Memory B cell (primary cell): ENCODE measurements around the gene KCTD4.

ENCODE experiments used
- ATAC-seq: fragments of 150-1000 bp; cut with Tn5 transposase; 2 replicates; pipeline ENCODE4 v1.10.0; 2021; ENCODE audit warnings: low read depth, mild to moderate bottlenecking, moderate library complexity
- DNase-seq, 2 donors: peaks; one replicate each; pipeline ENCODE4 v3.0.0; 2022; ENCODE audit warnings: low spot score in 2 of 2
- H3K27ac Mint-ChIP-seq: one replicate; pipeline ENCODE4 v1.8.0; 2022; ENCODE audit warnings: mild to moderate bottlenecking, moderate library complexity, mixed read lengths
- H3K27me3 Mint-ChIP-seq: one replicate; pipeline ENCODE4 v1.8.0; 2022; ENCODE audit warnings: mixed read lengths
- H3K36me3 Mint-ChIP-seq: one replicate; pipeline ENCODE4 v1.8.0; 2022; ENCODE audit warnings: mild to moderate bottlenecking, mixed read lengths
- H3K4me1 Mint-ChIP-seq: one replicate; pipeline ENCODE4 v1.8.0; 2022; ENCODE audit warnings: mixed read lengths
- H3K4me3 Mint-ChIP-seq: one replicate; pipeline ENCODE4 v1.8.0; 2022; ENCODE audit warnings: mild to moderate bottlenecking, moderate library complexity, mixed read lengths
- H3K9me3 Mint-ChIP-seq: one replicate; pipeline ENCODE4 v1.8.0; 2022; ENCODE audit warnings: mixed read lengths

KCTD4 gene

DNA sequence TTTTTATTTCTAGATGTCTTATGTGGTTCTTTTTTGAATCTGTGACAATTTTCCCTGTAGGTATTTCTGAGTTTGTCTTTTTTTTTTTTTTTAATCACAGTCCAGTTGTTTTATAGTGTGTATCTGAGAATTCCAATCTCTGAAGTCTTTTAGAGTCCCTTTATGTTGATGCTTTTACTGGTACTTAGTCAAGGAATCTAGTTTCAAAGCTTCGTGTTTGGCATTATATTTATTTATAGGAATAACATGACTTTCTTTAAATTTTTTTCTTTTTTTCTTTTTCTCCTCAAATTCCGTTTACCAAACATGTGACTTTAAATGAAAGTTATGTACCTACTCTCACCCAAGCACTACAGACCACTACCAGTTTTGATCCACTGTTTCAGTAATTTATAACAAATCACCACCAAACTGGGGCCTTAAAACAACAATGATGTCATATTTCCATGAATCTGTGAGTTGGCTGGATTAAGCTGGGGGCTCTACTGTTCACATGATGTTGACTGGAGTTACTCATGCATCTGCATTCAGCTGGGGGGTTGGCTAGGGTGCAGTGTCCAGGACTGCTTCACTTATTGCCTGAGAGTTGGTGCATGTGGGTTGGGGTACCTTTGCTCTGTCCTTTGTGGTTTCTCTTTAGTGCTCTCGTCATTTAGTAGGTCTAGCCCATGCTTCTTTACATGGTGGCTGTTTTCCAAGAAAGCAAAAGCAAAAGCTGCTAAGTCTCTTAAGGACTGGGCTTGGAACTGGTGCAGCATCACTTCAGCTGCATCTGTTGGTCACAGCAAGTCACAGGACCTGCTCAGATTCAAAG lies 22.3 kb downstream of the KCTD4 start:
- Mint-ChIP-seq H3K27ac (peak overlapping the region; percentile 19), H3K36me3 (peaks cover 23% of the 10 kb centered on the region), H3K9me3 (no peaks in the 10 kb centered on the region), H3K4me3 (no peak overlapping the region), H3K4me1 (peaks cover 17% of the 10 kb centered on the region), H3K27me3 (no peaks in the 10 kb centered on the region)
- no peak for ATAC-seq
- no peak for DNase-seq

DNA sequence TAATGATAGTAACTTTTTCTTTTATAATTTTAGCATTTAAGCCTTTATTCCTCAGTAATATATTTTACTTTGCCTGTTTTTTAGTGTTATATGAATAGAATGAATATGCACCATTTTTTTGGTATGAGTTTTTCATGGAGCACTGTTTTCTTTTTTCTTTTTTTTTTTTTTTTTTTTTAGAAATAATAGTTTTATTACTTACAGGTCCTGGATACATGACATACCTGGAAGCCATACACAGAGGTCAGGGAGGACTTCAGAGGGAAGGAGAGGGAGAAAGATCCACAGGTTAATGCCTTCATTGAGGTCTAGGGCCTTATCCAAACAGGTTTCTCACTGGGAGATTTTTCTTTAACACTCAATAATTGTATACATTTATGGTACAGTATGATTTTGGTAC lies 26.4 kb downstream of the KCTD4 start:
- H3K36me3 Mint-ChIP-seq: peaks cover 33% of the 10 kb centered on the region

DNA sequence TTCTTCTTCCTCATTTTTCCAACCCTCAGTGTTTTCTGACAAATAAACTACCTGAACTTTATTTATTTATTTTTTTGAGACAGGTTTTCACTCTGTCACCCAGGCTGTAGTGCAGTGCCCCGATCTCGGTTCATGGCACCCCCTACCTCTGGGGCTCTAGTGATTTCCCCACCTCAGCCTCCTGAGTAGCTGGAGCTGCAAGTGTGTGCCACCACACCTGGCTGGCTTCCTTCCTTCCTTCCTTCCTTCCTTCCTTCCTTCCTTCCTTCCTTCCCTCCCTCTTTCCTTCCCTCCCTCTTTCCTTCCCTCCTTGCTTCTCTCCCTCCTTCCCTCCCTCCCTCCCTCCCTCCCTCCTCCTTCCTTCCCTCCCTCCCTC lies 32.3 kb downstream of the KCTD4 start:
- H3K4me3 Mint-ChIP-seq: no peak overlapping the region
- peaks cover 8% of the 10 kb centered on the region for H3K4me1 Mint-ChIP-seq
- H3K9me3 Mint-ChIP-seq: no peaks in the 10 kb centered on the region
- no peak overlapping the region for H3K27ac Mint-ChIP-seq
- H3K27me3 Mint-ChIP-seq: no peaks in the 10 kb centered on the region
- peaks cover 30% of the 10 kb centered on the region for H3K36me3 Mint-ChIP-seq
- ATAC-seq: no peak
- no peak for DNase-seq

More for the DNA sequence above, 26.4 kb downstream of the KCTD4 start:
- no peaks in the 10 kb centered on the region for H3K9me3 Mint-ChIP-seq
- no peak overlapping the region for H3K4me3 Mint-ChIP-seq
- DNase-seq (no peak), ATAC-seq (no peak)
- H3K27ac Mint-ChIP-seq: no peak overlapping the region
- peaks cover 16% of the 10 kb centered on the region for H3K4me1 Mint-ChIP-seq
- H3K27me3 Mint-ChIP-seq: no peaks in the 10 kb centered on the region

DNA sequence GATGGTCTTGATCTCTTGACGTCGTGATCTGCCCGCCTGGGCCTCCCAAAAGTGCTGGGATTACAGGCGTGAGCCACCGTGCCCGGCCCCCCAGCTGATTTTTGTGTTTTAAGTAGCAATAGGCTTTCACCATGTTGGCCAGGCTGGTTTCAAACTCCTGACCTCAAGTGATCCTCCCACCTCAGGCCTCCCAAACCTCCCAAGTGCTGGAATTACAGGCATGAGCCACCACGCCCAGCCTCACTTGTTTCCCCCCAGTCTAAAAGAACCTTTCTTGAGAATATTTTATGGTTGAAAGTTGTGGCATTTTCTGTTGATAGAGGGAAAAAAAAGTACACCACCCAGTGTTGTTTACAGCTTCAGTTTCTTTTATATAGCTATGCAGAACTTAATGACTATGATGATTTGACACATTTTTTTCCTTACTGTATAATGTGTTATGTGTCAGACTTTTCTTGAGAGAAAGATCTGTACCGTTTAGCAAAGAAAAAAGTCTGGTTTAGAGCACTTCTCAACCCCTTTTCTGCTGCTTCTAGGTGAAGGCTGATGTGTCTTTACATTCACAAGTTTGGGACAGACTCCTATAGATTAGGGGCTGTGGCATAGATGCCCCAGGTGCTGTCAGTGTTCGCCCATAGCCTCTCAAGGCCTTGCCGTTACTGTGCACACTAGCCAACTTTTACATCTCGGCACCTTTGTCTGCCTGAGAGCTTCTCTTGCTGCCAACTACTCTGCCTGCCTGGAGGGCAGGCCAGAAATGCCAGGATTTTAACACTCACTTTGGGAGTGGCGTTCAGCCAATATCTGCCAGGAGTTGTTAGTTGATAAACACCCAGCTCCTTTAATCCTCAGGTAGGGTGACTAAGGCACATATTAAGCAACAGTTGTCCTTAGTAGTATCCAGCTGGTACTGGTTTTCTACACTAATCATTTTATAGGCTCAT lies 33.0 kb downstream of the KCTD4 start:
- Mint-ChIP-seq H3K4me3 (no peak overlapping the region), H3K27me3 (no peaks in the 10 kb centered on the region)

DNA sequence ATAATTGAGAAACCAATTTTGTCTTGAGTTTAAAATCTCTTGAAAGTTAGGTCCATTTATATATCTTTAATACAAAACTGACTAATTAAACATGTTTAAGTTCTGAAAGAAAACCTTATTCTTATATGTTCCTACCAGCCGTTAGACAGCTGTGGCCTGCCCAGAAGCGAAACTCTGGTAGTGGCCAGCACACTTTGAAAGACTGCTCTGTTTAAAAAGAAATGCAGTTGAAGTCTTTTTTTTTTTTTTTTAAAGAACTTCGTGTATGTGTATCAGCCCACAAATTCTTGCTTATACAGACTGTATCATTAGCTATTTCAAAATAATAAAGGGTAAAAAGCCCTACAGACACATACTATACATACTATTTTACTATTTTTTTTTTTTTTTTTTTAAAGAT lies 34.0 kb downstream of the KCTD4 start:
- H3K27me3 Mint-ChIP-seq: no peaks in the 10 kb centered on the region
- H3K9me3 Mint-ChIP-seq: no peaks in the 10 kb centered on the region
- H3K4me1 Mint-ChIP-seq: peaks cover 5% of the 10 kb centered on the region
- H3K4me3 Mint-ChIP-seq: no peak overlapping the region
- no peak overlapping the region for H3K27ac Mint-ChIP-seq
- ATAC-seq (no peak), DNase-seq (no peak)
- peaks cover 18% of the 10 kb centered on the region for H3K36me3 Mint-ChIP-seq

More for the DNA sequence above, 33.0 kb downstream of the KCTD4 start:
- ATAC-seq (no peak), DNase-seq (no peak)
- peaks cover 8% of the 10 kb centered on the region for H3K4me1 Mint-ChIP-seq
- H3K9me3 Mint-ChIP-seq: no peaks in the 10 kb centered on the region
- H3K36me3 Mint-ChIP-seq: peaks cover 26% of the 10 kb centered on the region
- H3K27ac Mint-ChIP-seq: no peak overlapping the region

DNA sequence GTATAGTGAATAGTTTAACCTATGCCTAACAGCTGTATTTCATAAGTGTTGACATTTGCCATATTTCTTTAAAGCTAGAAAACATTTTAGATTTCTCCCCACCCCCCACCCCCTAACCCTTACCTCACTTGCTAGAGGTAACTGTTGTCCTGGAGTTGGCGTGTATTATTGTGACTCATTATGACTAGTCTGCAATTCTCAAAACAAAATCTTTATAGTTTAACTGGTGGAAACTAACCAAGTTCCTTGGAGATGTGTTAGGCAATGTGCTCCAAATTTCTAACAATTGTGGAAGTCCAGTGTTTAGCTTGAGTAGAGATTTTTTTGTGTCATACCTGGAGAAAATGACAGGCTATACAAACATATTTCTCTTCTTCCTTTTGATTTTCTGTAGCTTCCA lies 38.0 kb downstream of the KCTD4 start:
- Mint-ChIP-seq H3K36me3 (peaks cover 25% of the 10 kb centered on the region), H3K27me3 (no peaks in the 10 kb centered on the region), H3K27ac (no peak overlapping the region), H3K4me1 (no peaks in the 10 kb centered on the region), H3K9me3 (no peaks in the 10 kb centered on the region), H3K4me3 (no peak overlapping the region)
- DNase-seq (no peak), ATAC-seq (no peak)

DNA sequence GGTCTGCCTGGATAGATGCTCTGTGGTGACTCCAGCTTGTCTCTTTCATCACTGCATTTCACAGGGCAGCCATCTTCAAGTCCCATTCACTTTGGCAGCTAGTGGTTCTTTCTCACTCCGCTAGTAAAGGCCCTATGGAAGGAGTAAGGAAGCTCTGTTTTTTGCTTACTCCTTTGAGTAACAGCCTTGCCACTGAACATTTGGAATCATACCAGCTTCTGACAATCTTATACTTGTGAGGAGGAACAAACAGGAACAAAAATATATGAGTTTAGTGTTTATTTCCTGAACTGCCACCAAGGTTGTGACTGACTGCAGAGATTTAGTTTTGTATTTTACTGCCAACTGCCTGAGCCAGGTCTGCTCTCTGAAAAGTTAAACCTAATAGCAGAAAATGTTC lies 38.7 kb downstream of the KCTD4 start:
- no peaks in the 10 kb centered on the region for H3K27me3 Mint-ChIP-seq
- no peak for DNase-seq

DNA sequence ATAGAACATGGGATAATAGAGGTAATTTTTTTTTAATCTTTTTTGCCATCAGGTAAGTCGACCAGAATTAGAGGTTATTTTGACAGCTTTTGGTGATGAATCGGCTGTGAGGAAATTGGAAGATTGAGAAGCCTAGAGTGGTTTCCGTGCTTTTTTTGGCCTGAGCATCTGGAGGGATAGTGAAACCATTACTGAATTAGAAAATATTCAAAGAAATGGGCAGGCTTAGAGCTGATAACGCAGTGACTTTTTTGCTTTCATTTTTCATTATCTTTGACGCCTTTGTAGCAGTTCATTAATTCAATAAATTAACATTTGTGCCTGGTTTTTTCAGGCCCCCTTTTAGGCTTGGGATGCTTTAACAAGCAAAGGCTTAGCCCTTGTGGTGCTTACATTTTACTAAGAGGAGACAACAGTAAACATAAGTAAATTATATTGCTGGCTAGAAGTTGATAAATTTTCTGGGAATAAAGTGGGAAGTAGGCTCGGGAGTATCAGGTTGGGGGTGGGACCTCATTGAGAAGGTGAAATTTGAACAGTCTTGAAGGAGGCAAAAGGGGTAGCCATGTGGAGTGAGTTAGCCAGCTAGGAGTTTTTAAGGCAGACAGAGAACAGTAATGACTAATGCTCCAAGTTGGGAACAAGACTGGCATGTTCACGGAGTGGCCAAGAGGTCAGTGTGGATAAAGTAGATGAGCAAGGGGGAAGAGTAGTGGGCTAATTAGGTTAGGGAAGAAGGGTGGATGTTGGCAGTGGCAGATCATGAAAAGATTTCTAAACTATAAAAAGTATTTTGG lies 44.1 kb downstream of the KCTD4 start:
- Mint-ChIP-seq H3K27ac (no peak overlapping the region), H3K4me3 (no peak overlapping the region), H3K4me1 (peaks cover 2% of the 10 kb centered on the region), H3K36me3 (peaks cover 39% of the 10 kb centered on the region), H3K9me3 (peaks cover 5% of the 10 kb centered on the region), H3K27me3 (no peaks in the 10 kb centered on the region)
- no peak for DNase-seq
- ATAC-seq: no peak

More for the DNA sequence above, 38.7 kb downstream of the KCTD4 start:
- peaks cover 28% of the 10 kb centered on the region for H3K36me3 Mint-ChIP-seq
- H3K4me3 Mint-ChIP-seq: no peak overlapping the region
- no peaks in the 10 kb centered on the region for H3K4me1 Mint-ChIP-seq
- H3K27ac Mint-ChIP-seq: no peak overlapping the region
- H3K9me3 Mint-ChIP-seq: no peaks in the 10 kb centered on the region
- no peak for ATAC-seq

DNA sequence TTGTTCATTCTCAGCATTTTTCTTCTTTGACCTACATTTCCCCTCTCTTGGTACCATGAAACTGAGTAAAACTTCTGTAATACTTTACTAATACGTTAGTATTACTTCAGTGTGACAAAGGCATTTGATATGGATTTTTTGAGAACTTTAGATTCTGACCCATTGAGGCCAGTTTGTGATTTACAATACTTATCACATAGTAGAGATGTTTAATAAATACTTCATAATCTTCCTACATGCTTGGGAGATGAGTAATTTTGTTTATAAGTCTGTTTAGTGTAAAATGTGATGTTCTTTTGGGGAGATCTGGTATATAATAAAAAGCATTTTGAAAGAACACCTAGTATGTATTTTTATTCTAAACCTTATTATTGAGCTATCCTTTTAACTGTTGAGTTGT lies 50.9 kb downstream of the KCTD4 start:
- ATAC-seq: no peak
- Mint-ChIP-seq H3K36me3 (peaks cover 17% of the 10 kb centered on the region), H3K27me3 (no peaks in the 10 kb centered on the region), H3K27ac (no peak overlapping the region), H3K9me3 (no peaks in the 10 kb centered on the region), H3K4me3 (no peak overlapping the region), H3K4me1 (peaks cover 8% of the 10 kb centered on the region)
- no peak for DNase-seq

DNA sequence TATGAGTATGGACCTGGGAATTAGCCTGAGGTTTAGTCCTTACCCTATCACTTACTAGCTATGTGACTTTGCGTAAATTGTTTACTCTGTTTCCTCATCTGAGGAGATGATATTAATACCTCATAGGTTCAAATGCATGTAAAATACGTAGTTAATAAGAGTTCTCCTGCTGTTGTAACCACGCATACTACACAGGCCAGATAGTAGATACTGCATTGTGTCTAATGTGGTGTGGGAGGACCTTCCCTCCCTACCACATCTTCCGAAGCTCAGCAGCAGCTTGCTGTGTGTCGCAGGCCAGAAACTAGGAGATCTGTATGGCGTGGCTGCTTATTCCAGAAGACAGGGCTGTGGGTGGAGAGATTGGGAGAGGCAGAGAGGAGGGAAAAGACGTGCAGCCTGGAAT lies 57.5 kb downstream of the KCTD4 start:
- ATAC-seq: no peak
- no peak overlapping the region for H3K4me3 Mint-ChIP-seq
- peak overlapping the region; percentile 68 for H3K27ac Mint-ChIP-seq
- H3K9me3 Mint-ChIP-seq: no peaks in the 10 kb centered on the region
- H3K27me3 Mint-ChIP-seq: no peaks in the 10 kb centered on the region
- no peak for DNase-seq
- peaks cover 22% of the 10 kb centered on the region for H3K36me3 Mint-ChIP-seq
- peaks cover 18% of the 10 kb centered on the region for H3K4me1 Mint-ChIP-seq
